ENCODE data around the gene IP6K2. TPM values are rescaled to one million over a fixed set of nuclear protein-coding genes. Genes with fewer than 3 reads are reported as not detected.

Gene IP6K2
- total RNA-seq, 1 experiment from 2014 or later = 117 TPM

DNA sequence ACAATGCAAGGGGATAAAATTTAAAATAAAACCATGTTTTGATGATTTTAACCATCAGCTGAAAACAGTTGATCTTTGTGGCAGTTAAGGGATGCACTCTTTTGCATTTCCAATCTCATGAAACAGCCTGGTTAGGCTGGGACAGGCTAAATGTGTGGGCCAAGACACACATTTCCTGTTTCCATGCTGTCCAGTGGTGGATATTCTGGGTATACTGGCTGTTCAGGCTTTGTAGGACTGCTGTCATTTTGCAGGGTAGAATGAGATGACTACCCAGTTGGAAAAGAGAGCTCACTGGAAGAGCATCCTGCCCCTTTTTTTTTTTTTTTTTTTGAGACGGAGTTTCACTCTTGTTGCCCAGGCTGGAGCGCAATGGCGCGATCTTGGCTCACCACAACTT, 42.0 kb upstream of the IP6K2 start:
- BruUV-seq (replicated peaks) = no TSS peak
- ChIA-PET POLR2A (no interaction called here), CTCF (interaction anchor here (0.7 to 2.2 kb wide), 2 partner anchors 20 to 228 kb away, joined by 4 to 19 read pairs; no protein-coding TSS in a partner anchor)
- Mint-ChIP-seq H3K36me3 (ENCODE audit: insufficient read depth, unreplicated experiment) (peaks cover 38% of the 10 kb centered on the region), H3K9me3 (ENCODE audit: unreplicated experiment) (no peaks in the 10 kb centered on the region), H3K4me1 (ENCODE audit: insufficient read depth, unreplicated experiment) (no peaks in the 10 kb centered on the region), H3K4me3 (ENCODE audit: unreplicated experiment) (no peak overlapping the region), H3K27me3 (ENCODE audit: insufficient read depth, unreplicated experiment) (no peaks in the 10 kb centered on the region), H3K27ac (ENCODE audit: low read depth, unreplicated experiment) (no peak overlapping the region)
- DNase-seq (ENCODE audit: unreplicated experiment) = no peak
- no peak for TF ChIP-seq CTCF (IDR thresholded peaks at IDR 0.05; ENCODE audit: unreplicated experiment)
- intact Hi-C loops (cut with micrococcal nuclease) = no loop called here

- H3K9me3 Mint-ChIP-seq (ENCODE audit: unreplicated experiment) = no peaks in the 10 kb centered on the region
- BruUV-seq (replicated peaks) = no TSS peak
- H3K27ac Mint-ChIP-seq (ENCODE audit: low read depth, unreplicated experiment) = no peak overlapping the region
- DNase-seq (ENCODE audit: unreplicated experiment) = no peak
- no peak for TF ChIP-seq CTCF (IDR thresholded peaks at IDR 0.05; ENCODE audit: unreplicated experiment)
- ChIA-PET CTCF (interaction anchor here (0.7 to 1.6 kb wide), 3 partner anchors 10 to 72 kb away, joined by 3 to 4 read pairs (median 4); no protein-coding TSS in a partner anchor), POLR2A (interaction anchor here (0.6 kb wide), 1 partner anchor 229 kb away, joined by 4 read pairs; no protein-coding TSS in a partner anchor)
- peaks cover 49% of the 10 kb centered on the region for H3K36me3 Mint-ChIP-seq (ENCODE audit: insufficient read depth, unreplicated experiment)
- no peak overlapping the region for H3K4me3 Mint-ChIP-seq (ENCODE audit: unreplicated experiment)
- H3K4me1 Mint-ChIP-seq (ENCODE audit: insufficient read depth, unreplicated experiment) = no peaks in the 10 kb centered on the region
- H3K27me3 Mint-ChIP-seq (ENCODE audit: insufficient read depth, unreplicated experiment) = no peaks in the 10 kb centered on the region
- intact Hi-C loops (cut with micrococcal nuclease) = no loop called here
Observed at GRCh38 chr3:48756640-48757039, 39.6 kb upstream of the IP6K2 start.

DNA sequence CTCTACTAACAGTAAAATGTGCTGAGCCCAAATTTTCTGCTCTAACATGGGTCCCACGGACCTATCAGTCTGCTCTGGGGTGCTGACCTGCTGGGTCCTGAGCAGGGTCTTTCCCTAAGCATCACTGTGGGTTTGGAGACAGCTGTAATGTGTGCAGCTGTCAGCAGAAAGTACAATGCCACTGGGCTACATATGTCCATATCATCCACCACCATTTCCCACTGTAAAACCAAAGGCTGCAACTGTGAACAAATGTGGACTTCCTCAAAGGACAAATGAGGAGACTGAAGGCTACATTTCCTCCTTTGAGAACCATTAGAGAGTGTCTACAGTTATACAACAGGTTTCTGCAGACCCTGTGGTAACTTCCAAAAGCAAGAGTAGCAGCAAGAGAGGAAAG, 33.8 kb upstream of the IP6K2 start:
- ChIA-PET POLR2A (no interaction called here), CTCF (interaction anchor here (1.9 to 3.0 kb wide), 2 partner anchors 8 to 11 kb away, joined by 5 to 14 read pairs; no protein-coding TSS in a partner anchor)
- H3K9me3 Mint-ChIP-seq (ENCODE audit: unreplicated experiment) = no peaks in the 10 kb centered on the region
- TSS peak; percentile 9 for BruUV-seq (replicated peaks)
- no peak for DNase-seq (ENCODE audit: unreplicated experiment)
- no peak for TF ChIP-seq CTCF (IDR thresholded peaks at IDR 0.05; ENCODE audit: unreplicated experiment)
- H3K27me3 Mint-ChIP-seq (ENCODE audit: insufficient read depth, unreplicated experiment) = no peaks in the 10 kb centered on the region
- intact Hi-C loops (cut with micrococcal nuclease) = no loop called here
- H3K36me3 Mint-ChIP-seq (ENCODE audit: insufficient read depth, unreplicated experiment) = peaks cover 67% of the 10 kb centered on the region
- H3K4me1 Mint-ChIP-seq (ENCODE audit: insufficient read depth, unreplicated experiment) = no peaks in the 10 kb centered on the region
- H3K4me3 Mint-ChIP-seq (ENCODE audit: unreplicated experiment) = no peak overlapping the region
- H3K27ac Mint-ChIP-seq (ENCODE audit: low read depth, unreplicated experiment) = no peak overlapping the region

DNA sequence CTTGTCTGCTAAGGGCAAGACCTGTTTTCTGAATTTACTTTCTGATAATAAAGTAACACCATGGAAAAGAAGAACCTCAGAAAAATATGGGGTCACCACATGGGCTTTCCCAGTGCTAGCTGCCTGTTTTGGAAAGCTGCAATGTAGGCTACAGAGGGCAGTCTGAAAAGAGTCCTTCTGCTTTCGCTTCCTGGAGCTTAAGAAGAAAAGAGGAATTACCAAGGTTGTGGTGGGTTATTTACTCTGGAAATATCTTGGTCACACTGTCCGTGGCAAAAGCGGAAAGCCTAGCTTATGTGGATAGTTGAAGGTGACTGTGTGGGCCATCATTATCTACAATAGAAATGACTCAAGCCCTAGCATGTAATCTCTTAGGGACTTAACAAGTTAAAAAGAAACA, 31.7 kb upstream of the IP6K2 start:
- Mint-ChIP-seq H3K4me1 (ENCODE audit: insufficient read depth, unreplicated experiment) (no peaks in the 10 kb centered on the region), H3K36me3 (ENCODE audit: insufficient read depth, unreplicated experiment) (peaks cover 65% of the 10 kb centered on the region), H3K4me3 (ENCODE audit: unreplicated experiment) (no peak overlapping the region), H3K27me3 (ENCODE audit: insufficient read depth, unreplicated experiment) (no peaks in the 10 kb centered on the region), H3K27ac (ENCODE audit: low read depth, unreplicated experiment) (no peak overlapping the region), H3K9me3 (ENCODE audit: unreplicated experiment) (no peaks in the 10 kb centered on the region)
- DNase-seq (ENCODE audit: unreplicated experiment) = no peak
- no peak for TF ChIP-seq CTCF (IDR thresholded peaks at IDR 0.05; ENCODE audit: unreplicated experiment)
- ChIA-PET CTCF (interaction anchor here (0.5 to 3.0 kb wide), 2 partner anchors 9 to 180 kb away, joined by 3 to 14 read pairs; no protein-coding TSS in a partner anchor), POLR2A (interaction anchor here (0.7 to 1.5 kb wide), 2 partner anchors 32 to 410 kb away, joined by 5 to 6 read pairs; partner anchors contain the start of gene IP6K2)
- intact Hi-C loops (cut with micrococcal nuclease) = no loop called here
- BruUV-seq (replicated peaks) = no TSS peak
